GM21515 (cell line): Measurements from ENCODE around the gene MAMSTR.
"Not testable (repeated sequence)": the region's sequence is repeated elsewhere in the genome, so short reads cannot be mapped to it uniquely, and the experiment has no call there.

Experiments used
- ATAC-seq: cut with Tn5 transposase; IDR thresholded peaks from one replicate; pipeline ENCODE4 v1.9.1; 2021; ENCODE audit not compliant: unreplicated experiment

MAMSTR gene, protein sequence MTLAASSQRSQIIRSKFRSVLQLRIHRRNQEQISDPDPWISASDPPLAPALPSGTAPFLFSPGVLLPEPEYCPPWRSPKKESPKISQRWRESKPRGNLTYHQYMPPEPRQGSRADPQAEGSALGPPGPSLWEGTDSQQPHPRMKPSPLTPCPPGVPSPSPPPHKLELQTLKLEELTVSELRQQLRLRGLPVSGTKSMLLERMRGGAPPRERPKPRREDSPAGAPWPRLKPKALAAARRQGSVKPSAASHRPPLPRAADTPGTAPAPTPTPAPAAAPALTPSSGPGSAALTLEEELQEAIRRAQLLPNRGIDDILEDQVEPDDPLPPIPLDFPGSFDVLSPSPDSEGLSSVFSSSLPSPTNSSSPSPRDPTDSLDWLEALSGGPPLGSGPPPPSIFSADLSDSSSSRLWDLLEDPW

GRCh38 chr19:48719263-48720171, at the start of gene MAMSTR:
TSS of gene MAMSTR (minus strand) at chr19:48719725. CDS start at chr19:48719031, 694 bp downstream.
- ATAC-seq = no peak

DNA sequence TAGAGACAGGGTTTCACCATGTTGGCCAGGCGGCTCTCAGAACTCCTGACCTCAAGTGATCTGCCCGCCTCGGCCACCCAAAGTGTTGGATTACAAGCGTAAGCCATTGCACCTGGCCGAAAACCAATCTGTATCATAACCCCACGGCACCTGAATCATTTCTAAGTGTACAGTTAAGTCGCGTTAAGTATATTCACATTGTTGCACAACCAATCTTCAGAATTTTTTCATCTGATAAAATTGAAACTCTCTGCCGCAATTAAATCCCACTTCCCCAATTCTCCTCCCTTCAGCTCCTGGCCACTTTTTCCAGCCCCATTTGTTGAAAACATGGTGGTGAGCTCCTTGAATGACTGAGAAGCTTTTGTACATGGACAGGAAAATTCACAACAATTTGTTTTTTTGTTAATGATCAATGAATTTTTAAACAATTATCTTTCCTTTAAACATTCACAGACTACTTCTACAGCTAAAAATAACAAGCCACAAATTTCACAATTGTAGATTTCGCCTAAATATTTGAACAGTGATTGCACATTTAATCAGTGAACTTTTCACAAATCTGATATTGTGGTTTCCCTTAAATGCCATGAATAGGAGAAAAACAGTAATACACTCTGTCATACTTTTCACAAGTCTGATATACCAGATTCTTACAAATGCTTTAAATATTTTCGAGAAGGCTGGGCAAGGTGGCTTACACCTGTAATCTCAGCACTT, 49.6 kb upstream of the MAMSTR start:
- ATAC-seq = no peak

DNA sequence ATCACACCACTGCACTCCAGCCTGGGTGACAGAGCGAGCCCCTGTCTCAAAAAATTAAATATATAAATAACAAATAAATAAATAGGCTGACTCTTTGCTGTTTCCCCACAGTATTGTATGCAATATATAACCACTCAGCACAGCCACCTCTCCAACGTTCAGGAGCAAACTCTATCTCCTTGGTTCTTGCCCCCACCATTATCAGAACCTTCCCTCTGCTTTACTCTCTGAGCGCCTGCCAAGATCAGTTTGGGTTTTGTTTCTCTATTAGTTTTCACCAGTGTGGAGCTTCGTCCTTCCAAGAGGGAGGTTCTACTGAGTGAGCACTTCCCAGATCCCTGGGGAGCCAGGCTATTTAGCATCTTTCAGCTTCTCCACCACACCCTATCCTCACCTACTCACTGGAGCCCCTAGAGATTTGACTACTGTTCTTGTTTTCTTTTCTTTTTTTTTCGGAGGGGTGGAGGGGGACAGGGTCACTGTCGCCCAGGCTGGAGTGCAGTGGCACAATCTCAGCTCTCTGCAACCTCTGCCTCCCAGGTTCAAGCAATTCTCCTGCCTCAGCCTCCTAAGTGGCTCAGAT, 48.7 kb upstream of the MAMSTR start:
- ATAC-seq = not testable (repeated sequence)

DNA sequence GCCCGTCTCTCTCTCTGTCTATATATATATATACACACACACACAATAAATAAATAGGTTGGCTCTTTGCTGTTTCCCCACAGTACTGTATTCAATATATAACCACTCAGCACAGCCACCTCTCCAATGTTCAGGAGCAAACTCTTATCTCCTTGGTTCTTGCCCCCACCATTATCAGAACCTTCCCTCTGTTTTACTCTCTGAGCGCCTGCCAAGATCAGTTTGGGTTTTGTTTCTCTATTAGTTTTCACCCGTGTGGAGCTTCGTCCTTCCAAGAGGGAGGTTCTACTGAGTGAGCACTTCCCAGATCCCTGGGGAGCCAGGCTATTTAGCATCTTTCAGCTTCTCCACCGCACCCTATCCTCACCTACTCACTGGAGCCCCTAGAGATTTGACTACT, 46.3 kb upstream of the MAMSTR start:
- not testable (repeated sequence) for ATAC-seq

DNA sequence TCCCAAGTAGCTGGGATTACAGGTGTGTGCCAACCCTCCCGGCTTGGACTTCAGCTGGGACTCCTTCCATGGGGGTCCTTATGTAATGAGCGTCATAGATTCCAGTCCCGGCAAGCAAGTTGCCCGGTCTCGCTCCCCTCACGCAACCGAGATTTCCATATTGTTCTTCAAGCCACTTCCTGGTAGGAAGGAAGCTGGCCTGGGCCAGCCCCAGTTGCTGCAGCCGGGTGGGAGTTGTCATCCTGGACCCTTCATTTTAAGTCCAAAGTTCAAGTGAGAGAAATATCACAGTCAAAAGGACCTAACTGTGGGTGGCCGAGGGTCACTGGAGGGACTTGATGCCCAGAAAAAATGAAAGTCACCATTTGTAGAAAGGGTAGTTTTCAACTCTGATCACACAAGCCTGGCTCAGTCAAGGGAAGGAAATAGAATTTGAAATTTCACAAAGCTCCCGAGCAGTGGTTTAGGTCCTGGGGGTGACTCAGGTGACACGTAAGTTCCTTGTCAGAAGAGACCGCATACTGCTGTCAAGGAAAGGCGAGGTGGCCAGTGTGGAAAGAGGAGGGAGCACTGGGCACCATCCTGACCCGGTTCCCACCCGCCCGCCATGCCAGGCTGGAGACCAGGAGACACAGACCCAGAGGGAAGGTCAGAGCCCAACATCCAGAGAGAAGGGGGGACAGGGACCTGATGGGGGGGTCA, 41.1 kb upstream of the MAMSTR start:
- no peak for ATAC-seq

- no peak for ATAC-seq
Measured at GRCh38 chr19:48757741-48758144, 38.2 kb upstream of the MAMSTR start.

DNA sequence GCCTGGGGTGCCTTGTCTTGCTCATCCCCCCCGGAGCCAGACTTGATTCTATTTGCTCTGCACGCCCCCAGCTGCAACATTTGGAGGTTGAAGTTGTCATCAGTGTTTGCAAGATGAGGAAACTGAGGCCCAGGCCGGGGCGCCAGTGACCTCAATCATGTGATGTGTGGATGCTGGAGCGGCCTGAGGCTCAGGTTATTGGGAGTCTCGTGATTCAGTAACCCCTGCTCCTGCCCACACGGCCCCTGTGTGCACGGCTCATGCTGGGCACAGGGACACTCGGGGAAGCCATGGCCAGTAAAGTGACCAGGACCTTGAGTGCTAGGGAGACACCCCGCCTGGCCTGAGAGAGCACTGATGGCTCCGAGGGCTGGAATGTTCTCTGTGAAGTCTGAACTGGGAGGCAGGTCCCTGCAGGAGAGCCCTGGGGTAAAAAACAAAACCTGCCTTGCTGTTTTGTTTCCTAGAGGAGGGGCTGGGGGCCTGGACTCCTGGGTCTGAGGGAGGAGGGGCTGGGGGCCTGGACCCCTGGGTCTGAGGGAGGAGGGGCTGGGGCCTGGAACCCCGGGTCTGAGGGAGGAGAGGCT, 37.7 kb upstream of the MAMSTR start:
- no peak for ATAC-seq

DNA sequence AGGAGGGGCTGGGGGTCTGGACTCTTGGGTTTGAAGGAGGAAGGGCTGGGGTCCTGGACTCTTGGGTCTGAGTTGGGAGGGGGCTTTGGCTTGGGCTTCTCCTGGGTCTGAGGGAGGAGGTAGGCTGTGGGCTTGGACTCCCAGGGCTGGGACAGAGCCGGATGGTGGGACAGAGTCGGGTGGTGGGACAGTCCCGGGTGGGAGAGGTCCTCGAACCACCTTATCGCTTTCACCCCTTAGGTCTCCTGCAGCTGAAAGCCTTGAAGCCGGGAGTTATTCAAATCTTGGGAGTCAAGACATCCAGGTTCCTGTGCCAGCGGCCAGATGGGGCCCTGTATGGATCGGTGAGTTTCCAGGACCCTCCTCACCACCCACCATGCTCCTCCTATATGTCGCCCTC, 37.2 kb upstream of the MAMSTR start:
- ATAC-seq = no peak

DNA sequence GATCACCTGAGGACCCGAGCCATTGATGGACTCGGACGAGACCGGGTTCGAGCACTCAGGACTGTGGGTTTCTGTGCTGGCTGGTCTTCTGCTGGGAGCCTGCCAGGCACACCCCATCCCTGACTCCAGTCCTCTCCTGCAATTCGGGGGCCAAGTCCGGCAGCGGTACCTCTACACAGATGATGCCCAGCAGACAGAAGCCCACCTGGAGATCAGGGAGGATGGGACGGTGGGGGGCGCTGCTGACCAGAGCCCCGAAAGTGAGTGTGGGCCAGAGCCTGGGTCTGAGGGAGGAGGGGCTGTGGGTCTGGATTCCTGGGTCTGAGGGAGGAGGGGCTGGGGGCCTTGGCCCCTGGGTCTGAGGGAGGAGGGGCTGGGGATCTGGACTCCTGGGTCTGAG, 36.7 kb upstream of the MAMSTR start:
- no peak for ATAC-seq

DNA sequence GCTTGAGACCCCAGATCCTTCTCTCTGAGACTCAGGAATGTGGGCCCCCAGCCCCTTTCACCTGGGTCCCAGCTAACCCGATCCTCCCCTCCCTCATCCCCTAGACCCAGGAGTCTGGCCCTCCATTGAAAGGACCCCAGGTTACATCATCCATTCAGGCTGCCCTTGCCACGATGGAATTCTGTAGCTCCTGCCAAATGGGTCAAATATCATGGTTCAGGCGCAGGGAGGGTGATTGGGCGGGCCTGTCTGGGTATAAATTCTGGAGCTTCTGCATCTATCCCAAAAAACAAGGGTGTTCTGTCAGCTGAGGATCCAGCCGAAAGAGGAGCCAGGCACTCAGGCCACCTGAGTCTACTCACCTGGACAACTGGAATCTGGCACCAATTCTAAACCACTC, 36.3 kb upstream of the MAMSTR start:
- no peak for ATAC-seq

DNA sequence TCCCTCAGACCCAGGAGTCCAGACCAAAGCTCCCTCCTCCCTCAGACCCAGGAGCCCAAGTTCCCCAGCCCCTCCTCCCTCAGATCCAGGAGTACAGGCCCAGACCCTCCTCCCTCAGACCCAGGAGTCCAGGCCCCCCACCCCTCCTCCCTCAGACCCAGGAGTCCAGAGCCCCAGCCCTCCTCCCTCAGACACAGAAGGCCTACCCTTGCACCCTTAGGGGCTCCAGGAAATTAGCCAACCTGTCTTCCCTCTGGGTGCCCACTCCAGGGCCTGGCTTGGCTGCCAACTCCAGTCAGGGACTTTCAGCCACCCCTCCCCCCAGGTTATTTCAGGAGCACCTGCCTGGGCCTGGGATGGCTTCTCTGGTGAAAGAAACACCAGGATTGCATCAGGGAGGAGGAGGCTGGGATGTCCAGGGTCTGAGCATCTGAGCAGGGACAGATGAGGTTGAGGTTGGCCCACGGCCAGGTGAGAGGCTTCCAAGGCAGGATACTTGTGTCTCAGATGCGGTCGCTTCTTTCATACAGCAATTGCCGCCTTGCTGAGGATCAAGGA, 35.6 kb upstream of the MAMSTR start, which contains the start of gene FGF21:
FGF21 (plus strand) TSS at position 441 of the 558 bp plus-strand sequence. CDS start 713 bp downstream, outside the sequence.
- ATAC-seq = no peak

DNA sequence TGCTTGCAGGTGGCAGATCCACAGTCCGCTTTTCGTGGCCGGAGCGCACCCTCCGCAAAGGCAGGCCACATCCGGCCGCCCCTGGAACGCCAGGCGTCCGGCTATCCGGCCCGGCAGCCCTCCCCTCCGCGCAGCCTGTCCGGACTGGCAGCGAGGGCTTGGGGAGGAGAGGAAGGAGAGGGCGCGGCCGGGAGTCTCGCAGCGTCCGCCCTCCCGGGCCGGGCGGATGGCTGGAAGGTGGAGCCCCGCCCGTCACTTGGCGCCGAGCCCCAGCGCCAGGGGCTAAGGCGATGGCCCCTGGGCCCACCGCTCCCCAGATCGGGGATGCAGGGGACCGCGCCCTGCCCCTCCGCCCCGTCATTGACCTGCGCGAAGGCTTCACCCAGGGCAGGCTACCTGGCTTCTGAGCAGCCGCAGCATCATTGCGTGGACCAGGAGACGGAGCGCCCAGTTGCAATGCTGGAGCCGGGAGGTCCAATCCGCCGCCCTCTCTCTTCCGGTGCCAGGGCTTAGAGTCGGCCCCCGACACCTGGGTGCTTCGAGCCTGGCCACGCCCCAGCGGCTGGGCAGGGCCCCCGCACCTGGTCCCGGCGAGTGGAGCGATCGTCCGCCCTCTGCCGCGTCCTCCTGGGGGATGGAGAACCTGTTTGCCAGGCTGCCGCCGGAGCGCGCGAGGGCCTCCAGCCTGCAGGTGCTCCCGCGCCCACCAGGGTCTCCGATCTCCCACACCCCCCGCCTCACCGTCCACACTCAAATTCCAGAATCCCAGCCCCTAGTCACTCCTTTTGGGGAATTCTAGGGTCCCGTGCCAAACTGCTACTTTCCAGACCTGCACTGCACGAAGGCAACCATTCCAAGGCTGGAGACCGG, 33.2 kb upstream of the MAMSTR start, which contains the start of gene FUT1:
FUT1 (minus strand) TSS at position 146 of the 870 bp plus-strand sequence. CDS start 1,360 bp downstream, outside the sequence.
- no peak for ATAC-seq

DNA sequence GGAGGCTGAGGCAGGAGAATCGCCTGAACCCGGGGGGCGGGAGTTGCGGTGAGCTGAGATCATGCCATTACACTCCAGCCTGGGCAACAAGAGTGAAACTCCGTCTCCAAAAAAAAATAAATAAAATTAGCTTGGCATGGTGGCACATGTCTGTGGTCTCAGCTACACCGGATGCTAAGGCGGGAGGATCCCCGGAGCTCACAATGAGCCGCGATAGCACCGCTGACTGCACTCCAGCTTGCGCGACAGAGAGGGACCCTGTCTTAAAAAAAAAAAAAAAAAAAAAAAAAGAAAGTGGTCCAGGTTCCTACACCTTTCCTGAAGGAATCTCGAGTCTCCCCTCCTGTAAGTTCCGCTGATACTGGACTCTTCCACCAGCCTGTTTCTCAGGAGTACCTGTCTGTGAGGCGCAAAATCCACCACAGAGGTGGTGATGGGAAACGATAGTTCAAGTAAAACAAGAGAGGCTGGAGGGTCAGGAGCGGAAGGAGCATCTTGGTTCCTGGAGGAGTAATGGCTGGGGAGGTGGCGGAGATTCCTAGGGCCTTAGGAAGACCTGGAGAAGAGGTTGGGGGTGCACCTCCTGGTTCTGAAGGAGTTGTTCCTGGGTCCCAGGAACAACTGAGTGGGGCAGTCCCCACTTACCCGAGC, 32.4 kb upstream of the MAMSTR start:
- ATAC-seq = no peak

DNA sequence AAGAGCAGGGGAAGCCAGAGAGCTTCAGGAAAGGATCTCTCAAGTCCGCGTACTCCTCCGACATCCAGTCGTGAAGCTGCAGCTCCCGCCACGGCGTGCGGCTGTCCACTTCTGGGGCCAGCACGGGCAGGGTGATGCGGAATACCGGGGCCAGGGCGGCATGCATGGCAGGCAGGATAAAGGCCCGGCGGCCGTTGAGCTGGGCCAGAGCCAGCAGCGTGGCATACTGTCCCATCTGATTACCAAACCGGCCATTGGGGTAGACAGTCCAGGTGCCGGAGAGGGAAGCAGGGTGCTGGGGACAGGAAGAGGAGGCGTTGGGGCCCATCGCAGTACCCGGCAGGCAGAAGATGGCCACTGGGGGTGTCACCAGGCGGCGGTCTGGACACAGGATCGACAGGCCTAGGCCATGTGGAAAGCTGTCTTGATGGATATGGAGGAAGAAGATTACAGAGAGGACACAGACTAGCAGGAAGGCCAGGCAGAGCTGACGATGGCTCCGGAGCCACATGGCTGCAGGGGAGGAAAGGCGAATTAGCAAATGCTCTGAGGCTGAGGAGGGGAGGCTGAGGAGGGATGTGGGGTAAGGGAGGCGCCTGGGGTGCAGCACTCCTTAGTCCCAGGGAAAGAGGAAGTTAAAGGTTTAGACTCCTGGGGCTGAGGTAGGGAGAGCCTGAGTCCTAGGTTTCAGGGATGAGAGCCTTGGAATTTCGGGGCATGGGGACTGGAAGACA, 31.4 kb upstream of the MAMSTR start:
- no peak for ATAC-seq

DNA sequence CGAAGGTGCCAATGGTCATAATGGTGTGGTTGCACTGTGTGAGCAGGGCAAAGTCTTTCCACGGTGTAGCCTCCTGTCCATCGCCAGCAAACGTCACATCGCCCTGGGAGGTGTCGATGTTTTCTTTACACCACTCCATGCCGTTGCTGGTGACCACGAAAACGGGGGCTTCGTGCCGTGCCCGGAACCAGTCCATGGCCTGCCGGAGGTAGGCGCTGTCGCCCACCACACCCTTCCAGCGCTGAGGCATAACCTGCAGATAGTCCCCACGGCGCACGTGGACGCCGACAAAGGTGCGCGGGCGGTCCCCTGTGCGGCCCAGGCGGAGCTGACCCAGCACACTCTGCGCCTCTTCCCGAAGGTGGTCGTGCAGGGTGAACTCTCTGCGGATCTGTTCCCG, 30.8 kb upstream of the MAMSTR start:
- no peak for ATAC-seq

GRCh38 chr19:48749571-48750198, 30.2 kb upstream of the MAMSTR start:
- ATAC-seq = no peak
